ENCODE measurements around the gene IRGC.
"Not testable (repeated sequence)": the region's sequence is repeated elsewhere in the genome, so short reads cannot be mapped to it uniquely, and the experiment has no call there.

The IRGC gene

DNA sequence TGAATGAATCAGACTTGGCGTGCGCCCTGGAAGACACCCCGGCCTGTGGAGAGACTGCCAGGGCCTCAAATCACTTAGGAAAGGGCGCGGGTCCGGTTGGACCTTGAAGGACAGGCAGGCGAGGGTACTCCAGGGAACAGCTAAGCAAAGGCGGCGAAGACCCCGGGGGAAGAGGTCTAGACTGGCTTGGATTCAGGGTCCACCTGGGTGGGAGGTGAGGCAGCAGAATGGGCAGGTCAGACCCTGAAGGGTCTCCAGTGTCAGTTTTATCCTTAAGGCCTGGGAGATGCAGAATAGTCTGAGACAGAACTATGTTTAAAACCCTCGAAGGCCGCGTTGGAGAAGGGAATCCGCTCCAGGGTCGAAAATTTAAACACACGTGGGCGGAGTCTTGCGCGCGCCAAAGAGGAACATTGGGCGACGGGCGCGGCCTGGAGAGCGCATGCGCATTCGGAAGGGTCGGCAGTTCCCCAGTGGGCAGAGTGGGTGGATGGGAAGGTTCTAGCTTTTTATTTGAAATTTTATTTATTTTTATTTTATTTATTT lies 39.5 kb downstream of the IRGC start:
- no peak for DNase-seq

DNA sequence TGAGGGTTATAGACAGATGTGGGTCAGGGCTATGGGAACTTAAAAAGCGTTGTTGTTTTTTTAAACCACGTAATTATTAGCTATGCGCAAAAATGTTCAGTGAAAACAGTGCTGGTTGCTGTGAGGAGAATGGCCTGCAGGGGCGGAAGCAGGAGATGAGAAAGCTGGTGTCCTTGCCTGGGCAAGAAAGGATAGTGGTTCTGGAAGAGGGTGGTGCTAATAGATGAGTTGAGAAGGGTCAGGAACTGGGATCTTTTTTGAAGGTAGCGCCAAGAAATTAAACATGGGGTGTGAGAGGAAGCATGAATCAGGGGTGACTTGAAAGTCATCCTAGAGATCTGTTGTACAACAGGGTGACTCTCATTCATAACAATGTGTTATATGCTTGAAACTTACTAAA lies 43.6 kb downstream of the IRGC start:
- DNase-seq: no peak

DNA sequence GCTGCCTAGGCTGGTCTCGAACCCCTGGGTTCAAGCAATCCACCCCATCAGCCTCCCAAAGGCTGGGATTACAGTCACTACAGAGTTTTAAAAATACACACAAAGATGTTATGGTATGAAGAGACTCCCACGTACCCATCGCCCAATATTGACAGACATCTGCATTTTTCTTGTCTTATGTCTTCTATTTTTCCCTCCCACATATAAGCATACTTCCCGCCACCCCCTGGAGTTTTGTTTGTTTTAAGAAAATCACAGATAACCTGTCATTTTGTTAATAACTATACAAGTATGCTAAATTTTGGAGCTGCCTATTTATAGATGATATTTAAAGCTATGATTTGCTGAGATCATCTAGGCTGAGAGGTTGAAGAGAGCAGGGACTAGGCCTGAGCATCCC lies 45.1 kb downstream of the IRGC start:
- no peak for DNase-seq

DNA sequence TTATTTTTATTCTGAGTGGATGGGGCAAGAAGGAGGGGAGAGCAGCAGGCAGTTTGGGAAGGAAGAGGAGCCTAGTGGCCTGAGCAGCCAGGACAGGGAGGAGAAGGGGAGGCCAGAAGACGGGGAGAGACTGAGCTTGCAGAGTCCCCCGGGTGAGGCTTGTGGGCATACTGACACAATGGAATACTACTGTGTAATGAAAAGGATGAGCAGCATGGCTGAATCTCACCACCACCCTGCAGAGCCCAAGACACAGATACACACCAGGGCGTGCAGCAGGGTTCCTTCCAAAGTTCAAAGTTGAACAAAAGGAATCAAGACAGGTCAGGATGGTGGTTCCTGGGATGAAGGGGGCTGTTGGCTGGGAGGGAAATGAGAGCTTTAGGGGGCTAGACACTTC lies 46.9 kb downstream of the IRGC start:
- DNase-seq: no peak

DNA sequence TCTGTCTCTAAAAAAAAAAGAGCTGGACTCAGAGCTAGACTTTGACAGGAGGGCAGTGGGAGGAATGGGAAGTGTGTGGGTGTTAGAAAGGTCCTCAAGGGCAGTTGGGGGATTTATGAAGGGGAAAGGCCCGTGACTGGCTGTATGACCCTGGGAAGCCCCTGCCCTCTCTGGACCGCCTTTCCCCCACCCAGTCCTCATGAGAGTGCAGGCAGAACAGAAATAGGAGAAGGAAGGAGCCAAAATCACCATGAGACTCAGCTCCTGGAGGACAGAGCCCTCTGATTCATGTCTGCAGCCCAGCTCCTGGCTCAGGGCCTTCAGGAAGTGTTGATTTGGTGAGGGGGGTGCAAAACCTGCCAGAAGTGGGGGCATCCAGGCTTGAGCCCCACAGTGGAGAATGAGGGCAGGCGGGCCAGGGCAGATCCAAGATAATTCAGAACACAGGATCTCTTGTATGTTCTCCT lies 47.6 kb downstream of the IRGC start:
- no peak for DNase-seq

DNA sequence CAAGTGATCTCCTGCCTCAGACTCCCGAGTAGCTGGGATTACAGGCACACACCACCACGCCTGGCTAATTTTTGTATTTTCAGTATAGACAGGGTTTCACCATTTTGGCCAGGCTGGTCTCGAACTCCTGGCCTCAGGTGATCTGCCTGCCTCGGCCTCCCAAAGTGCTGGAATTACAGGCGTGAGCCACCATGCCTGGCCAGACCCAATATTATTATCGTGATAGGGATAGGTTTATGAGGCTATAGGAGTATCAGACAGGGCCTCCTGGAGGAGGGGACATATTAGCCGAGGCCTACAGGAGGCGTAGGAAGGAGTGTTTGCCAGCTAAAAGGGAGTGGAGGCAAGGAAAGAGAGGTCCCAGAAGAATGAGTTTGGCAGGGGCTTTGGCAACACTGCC lies 48.8 kb downstream of the IRGC start:
- not testable (repeated sequence) for DNase-seq

DNA sequence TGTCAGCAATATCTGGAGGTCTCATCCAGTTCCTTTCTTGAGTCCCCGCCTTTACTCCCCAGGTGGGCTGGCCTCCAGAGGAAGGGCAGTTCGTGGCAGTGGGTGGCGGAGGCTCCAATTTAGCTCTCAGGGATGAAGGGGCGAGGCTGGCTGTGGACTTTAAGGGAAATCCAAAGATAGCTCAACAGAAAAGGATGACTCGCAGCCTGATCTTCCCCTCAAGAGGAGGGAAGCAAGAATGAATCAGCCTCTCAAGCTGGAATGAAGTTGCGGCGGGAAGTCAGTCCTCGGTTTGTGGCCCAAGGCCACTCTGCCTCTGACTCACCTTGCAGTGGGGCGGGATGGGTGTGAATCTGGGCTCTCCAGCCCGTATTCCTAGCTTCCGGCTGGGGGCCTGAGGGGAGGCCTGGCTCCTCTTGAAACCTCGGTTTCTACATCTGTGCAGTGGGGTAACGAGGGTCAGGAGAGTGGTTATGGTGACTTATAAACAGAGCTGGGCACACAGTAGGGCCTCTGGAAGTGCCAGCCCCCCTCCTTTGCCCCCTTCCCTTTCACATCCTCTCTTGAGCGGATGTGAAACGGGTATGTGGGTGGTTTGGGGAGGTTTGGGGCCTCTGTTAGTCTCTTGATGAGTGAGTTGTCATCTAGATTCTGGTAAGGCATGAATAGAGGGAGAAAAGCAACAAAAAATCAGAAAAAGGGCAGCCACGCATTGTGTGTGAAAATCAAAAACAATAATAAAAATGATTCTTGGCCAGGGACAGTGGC lies 49.4 kb downstream of the IRGC start:
- no peak for DNase-seq

DNA sequence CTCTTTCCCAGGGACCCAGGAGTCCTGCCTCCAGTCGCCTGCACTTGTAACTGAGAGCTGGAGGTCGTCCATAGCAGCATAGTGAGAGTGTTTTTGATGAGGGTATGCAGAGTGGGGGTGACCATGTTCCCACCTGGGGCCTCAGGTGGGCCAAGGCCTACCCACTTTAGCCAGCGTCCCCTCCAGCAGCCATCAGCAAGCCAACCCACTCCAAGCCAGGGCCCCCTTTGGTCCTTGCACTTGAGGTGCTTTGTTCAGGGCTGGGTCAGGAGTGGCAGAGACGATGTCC lies 50.8 kb downstream of the IRGC start:
- no peak for DNase-seq

DNA sequence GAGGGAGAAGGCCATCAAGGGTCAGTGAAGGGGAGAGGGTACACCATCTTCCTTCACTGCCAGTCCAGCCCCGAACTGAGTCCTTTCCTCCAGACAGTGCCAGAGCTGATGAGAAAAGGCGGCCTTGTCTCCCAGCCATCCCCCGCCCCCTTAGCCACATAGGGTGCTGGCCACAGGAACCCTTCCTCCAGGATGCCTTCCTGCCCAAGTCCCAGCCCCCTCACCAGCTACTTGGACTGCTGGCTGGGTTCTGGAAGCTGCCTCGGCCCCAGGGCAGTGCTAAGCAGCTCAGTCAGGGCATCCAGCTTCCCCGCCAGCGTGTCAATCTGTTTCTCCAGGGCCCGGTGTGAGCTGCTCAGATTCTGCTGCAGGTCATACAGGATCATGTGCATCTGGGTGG lies 51.4 kb downstream of the IRGC start:
- DNase-seq: no peak

DNA sequence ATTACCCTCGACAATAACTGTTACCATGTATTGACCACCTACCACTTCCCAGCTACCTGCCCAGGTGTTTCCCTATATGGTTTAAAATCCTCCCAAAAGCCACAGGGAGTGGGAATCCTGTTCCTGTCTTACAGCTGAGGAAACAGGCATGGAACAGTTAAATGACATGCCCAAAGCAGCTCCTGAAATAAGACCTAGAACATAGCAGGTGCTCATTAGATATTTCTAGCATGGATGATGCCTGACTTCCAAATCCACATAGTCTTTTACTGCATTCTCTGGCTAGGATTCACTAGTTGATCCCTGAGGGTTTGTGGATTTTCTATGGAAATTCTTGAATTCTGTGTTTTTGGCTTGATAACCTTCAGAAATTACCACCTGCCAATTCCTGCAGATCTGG lies 51.9 kb downstream of the IRGC start:
- DNase-seq: no peak

DNA sequence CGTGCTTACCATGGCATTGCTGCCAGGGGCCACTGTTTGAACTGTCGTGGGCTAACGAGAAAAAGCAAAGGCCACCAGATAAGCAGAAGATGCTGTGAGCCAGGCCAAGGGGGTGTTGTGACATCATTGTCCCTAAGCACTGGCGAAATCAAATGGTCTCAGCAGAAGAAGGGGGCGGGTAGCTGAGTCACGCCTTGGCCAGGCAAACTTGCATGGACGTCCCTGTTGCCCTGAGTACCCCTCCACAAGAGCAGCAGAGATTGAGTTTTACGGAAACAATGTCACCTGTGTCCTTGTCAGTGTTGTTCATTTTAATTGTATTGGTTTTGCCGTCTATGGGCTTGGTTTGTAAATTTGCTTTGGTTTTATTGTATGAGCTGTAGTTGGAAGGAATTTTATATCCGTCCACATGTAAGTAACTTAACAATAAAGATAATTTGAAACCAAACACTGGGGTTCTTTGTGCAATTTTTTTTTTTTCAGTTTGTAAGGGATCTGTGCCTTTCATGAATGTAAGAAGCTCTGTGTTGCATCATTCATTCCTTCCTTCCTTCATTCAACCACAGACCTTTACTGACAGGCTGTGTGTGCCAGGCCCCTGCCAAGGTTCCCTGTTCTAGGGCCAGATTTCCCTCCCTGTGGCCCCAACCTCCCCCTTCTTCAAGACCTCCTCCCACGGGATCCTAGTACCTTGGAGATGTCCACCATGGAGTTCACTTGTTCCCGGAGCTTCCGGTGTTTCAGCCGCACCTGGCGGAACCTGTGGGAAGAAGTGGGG lies 52.6 kb downstream of the IRGC start:
- DNase-seq: no peak

DNA sequence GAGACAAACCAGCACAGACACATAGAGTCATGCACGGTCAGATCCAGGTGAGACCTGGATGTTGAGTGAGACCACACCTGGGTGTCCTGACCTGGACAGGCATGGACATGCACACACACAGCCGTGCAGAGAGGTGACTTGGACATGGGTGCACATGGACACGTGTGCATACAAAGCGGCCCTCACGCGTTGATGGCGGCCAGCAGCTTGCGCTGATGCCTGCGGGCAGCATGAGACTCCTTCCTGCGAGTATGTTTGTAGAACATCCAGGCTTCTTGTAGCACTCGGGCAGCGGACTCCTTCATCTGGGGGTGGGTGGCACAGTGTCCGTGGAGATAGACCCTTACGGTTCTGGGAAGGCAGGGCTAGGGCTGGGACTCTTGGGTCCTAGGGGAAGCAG lies 53.4 kb downstream of the IRGC start:
- no peak for DNase-seq

Measured in NCI-H2107 (cell line).